ENCODE data around the gene ECHS1. TPM values are rescaled to one million over a fixed set of nuclear protein-coding genes. Genes with fewer than 3 reads are reported as not detected.

Gene ECHS1
- total and polyA plus RNA-seq, 10 of the 15 experiments (the other 5 are each of a cell fraction or from before 2014, with no cell fraction given): 32.7 to 164 (median 62.4) TPM

DNA sequence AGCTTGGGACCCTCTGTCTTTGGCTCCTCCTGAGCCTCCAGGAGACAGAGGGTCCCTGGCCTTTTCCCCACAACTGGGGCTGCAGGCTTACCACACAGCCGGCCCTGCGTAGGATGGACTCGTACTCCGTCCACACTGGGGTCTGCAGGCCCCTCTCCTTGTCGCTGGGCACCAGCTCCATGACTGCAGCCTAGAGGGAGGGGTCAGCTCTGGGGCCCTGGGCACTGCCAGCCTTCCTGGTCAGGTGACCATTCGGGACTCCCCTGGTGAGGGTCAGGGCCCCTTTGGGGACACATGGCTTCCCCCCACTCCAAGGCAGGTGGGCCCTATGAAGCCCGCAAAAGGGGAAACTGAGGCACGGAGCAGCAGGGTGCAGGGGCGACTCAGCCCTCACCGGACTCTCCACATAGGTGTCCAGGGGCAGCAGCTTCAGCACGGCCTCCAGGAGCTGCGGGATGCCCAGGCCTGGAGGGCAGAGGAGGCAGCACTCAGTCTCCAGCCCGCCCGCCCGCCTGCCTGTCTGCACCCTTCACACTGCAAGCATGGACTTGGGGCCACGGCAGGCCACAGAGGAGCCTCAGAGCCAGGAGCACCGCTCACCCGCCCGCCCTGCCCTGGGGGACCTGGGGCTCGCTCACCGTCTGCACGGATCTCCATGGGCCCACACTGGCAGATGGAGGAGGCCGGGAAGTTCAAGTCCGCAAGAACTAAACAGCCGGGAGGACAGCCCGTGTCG is 16.4 kb downstream of the ECHS1 start:
- H3K27ac ChIP-seq (ENCODE audit: control insufficient read depth, insufficient read depth): peak overlapping the region; percentile 38; the same call in 1 of the 2 replicates
- 56% methylated on average over 24 of the region's 27 CpGs for WGBS (ENCODE audit: insufficient coverage, insufficient replicate concordance, low lambda C conversion rate, missing lambda C conversion rate)
- peaks cover 9% of the 10 kb centered on the region for H3K4me1 ChIP-seq (ENCODE audit: control insufficient read depth, insufficient read depth, low read length)
- BruUV-seq (replicated peaks): no TSS peak
- ChIA-PET POLR2A (interaction anchor here (0.6 to 1.7 kb wide), 4 partner anchors 17 to 47 kb away, joined by 3 to 5 read pairs (median 4); partner anchors contain the start of gene PAOX), RAD21 (ENCODE audit: unreplicated experiment) (interaction anchor here (0.9 to 1.2 kb wide), 4 partner anchors 27 to 45 kb away, joined by 3 to 4 read pairs (median 3); no protein-coding TSS in a partner anchor), CTCF (interaction anchor here (0.8 to 1.2 kb wide), 3 partner anchors 81 to 164 kb away, joined by 3 to 5 read pairs (median 3); no protein-coding TSS in a partner anchor), SMC1A (ENCODE audit: uncharacterized antibody, unreplicated experiment) (interaction anchor here (1.0 kb wide), 1 partner anchor 11 kb away, joined by 4 read pairs; no protein-coding TSS in a partner anchor)
- no peak for DNase-seq (ENCODE audit: low read depth, low spot score)
- in situ Hi-C loops (cut with MboI): no loop called here
- H3K4me3 ChIP-seq: peak overlapping the region; percentile 73
- H3K4me2 ChIP-seq (ENCODE audit: control insufficient read depth, insufficient read depth): peak overlapping the region; percentile 85
- FAIRE-seq: no peak
- H3K27me3 ChIP-seq (replicated peaks in 1 of 2; ENCODE audit: control insufficient read depth in 2 of 2, insufficient read depth in 2 of 2, low read length in 1 of 2): no peaks in the 10 kb centered on the region
- ATAC-seq: peak; percentile 30; the same call in 2 of the 3 replicates
- H3K79me2 ChIP-seq (ENCODE audit: control insufficient read depth, insufficient read depth, low read length): no peaks in the 10 kb centered on the region; the same call in 1 of the 2 replicates
- no peaks in the 10 kb centered on the region for H3K36me3 ChIP-seq (ENCODE audit: control insufficient read depth in 2 of 2, insufficient read depth in 2 of 2, low read length in 1 of 2)
- peak overlapping the region; percentile 67 for H3K9ac ChIP-seq (ENCODE audit: control insufficient read depth, insufficient read depth, low read length)
- intact Hi-C loops (cut with micrococcal nuclease; ENCODE audit: unreplicated experiment): no loop called here
- H4K20me1 ChIP-seq (ENCODE audit: control insufficient read depth, insufficient read depth): no peaks in the 10 kb centered on the region
- no peaks in the 10 kb centered on the region for H3K9me3 ChIP-seq (replicated peaks; ENCODE audit: control insufficient read depth, insufficient read depth, low read length)
- H2AFZ ChIP-seq (ENCODE audit: control insufficient read depth, low read depth, low read length): no peak overlapping the region; the same call in 1 of the 2 replicates
- TF ChIP-seq DPF2 (IDR thresholded peaks at IDR 0.05): no peak
- TF ChIP-seq, protein P1, sequence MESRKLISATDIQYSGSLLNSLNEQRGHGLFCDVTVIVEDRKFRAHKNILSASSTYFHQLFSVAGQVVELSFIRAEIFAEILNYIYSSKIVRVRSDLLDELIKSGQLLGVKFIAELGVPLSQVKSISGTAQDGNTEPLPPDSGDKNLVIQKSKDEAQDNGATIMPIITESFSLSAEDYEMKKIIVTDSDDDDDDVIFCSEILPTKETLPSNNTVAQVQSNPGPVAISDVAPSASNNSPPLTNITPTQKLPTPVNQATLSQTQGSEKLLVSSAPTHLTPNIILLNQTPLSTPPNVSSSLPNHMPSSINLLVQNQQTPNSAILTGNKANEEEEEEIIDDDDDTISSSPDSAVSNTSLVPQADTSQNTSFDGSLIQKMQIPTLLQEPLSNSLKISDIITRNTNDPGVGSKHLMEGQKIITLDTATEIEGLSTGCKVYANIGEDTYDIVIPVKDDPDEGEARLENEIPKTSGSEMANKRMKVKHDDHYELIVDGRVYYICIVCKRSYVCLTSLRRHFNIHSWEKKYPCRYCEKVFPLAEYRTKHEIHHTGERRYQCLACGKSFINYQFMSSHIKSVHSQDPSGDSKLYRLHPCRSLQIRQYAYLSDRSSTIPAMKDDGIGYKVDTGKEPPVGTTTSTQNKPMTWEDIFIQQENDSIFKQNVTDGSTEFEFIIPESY (IDR thresholded peaks at IDR 0.05): no peak
- TF ChIP-seq RB1 (IDR thresholded peaks at IDR 0.05; ENCODE audit: borderline replicate concordance): no peak
- TF ChIP-seq NR2C2 (IDR thresholded peaks at IDR 0.05; ENCODE audit: borderline replicate concordance, control insufficient read depth, insufficient read length, low read depth): no peak
- TF ChIP-seq, protein P2, sequence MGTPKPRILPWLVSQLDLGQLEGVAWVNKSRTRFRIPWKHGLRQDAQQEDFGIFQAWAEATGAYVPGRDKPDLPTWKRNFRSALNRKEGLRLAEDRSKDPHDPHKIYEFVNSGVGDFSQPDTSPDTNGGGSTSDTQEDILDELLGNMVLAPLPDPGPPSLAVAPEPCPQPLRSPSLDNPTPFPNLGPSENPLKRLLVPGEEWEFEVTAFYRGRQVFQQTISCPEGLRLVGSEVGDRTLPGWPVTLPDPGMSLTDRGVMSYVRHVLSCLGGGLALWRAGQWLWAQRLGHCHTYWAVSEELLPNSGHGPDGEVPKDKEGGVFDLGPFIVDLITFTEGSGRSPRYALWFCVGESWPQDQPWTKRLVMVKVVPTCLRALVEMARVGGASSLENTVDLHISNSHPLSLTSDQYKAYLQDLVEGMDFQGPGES (IDR thresholded peaks at IDR 0.05): no peak
- TF ChIP-seq ZBED1 (IDR thresholded peaks at IDR 0.05; ENCODE audit: borderline replicate concordance): no peak
- no peak for TF ChIP-seq RCOR1 (conservative IDR thresholded peaks at IDR 0.05; ENCODE audit: low read depth, low read length)
- no peak for TF ChIP-seq TCF12 (IDR thresholded peaks at IDR 0.05; ENCODE audit: low read depth, low read length)
- no peak for TF ChIP-seq IKZF1 (conservative IDR thresholded peaks at IDR 0.05)
- TF ChIP-seq ZNF384 (IDR thresholded peaks at IDR 0.05; ENCODE audit: borderline replicate concordance, low read depth, low read length): no peak
- no peak for TF ChIP-seq RUNX3 (IDR thresholded peaks at IDR 0.05; ENCODE audit: low read length)
- TF ChIP-seq, protein P3, sequence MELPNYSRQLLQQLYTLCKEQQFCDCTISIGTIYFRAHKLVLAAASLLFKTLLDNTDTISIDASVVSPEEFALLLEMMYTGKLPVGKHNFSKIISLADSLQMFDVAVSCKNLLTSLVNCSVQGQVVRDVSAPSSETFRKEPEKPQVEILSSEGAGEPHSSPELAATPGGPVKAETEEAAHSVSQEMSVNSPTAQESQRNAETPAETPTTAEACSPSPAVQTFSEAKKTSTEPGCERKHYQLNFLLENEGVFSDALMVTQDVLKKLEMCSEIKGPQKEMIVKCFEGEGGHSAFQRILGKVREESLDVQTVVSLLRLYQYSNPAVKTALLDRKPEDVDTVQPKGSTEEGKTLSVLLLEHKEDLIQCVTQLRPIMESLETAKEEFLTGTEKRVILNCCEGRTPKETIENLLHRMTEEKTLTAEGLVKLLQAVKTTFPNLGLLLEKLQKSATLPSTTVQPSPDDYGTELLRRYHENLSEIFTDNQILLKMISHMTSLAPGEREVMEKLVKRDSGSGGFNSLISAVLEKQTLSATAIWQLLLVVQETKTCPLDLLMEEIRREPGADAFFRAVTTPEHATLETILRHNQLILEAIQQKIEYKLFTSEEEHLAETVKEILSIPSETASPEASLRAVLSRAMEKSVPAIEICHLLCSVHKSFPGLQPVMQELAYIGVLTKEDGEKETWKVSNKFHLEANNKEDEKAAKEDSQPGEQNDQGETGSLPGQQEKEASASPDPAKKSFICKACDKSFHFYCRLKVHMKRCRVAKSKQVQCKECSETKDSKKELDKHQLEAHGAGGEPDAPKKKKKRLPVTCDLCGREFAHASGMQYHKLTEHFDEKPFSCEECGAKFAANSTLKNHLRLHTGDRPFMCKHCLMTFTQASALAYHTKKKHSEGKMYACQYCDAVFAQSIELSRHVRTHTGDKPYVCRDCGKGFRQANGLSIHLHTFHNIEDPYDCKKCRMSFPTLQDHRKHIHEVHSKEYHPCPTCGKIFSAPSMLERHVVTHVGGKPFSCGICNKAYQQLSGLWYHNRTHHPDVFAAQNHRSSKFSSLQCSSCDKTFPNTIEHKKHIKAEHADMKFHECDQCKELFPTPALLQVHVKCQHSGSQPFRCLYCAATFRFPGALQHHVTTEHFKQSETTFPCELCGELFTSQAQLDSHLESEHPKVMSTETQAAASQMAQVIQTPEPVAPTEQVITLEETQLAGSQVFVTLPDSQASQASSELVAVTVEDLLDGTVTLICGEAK (IDR thresholded peaks at IDR 0.05; ENCODE audit: borderline replicate concordance): no peak
- TF ChIP-seq KAT2A (conservative IDR thresholded peaks at IDR 0.05; ENCODE audit: control insufficient read depth, low read depth, low read length): no peak
- TF ChIP-seq, protein P4, sequence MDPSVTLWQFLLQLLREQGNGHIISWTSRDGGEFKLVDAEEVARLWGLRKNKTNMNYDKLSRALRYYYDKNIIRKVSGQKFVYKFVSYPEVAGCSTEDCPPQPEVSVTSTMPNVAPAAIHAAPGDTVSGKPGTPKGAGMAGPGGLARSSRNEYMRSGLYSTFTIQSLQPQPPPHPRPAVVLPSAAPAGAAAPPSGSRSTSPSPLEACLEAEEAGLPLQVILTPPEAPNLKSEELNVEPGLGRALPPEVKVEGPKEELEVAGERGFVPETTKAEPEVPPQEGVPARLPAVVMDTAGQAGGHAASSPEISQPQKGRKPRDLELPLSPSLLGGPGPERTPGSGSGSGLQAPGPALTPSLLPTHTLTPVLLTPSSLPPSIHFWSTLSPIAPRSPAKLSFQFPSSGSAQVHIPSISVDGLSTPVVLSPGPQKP (IDR thresholded peaks at IDR 0.05; ENCODE audit: low read depth, low read length): no peak
- TF ChIP-seq SRF (IDR thresholded peaks at IDR 0.05; ENCODE audit: low read depth in 2 of 2, low read length in 2 of 2): no peak

Data from GM12878 (cell line).